K562 (cell line): Measurements from ENCODE around the gene GSTA3. TPM values are rescaled to one million over a fixed set of nuclear protein-coding genes. Genes with fewer than 3 reads are reported as not detected.
A peak's percentile ranks its signal among the peaks of the same experiment; 100 is the strongest.

Source experiments
- ATAC-seq: fragments of 200-7000 bp; cut with Tn5 transposase; 3 replicates; pipeline ENCODE4 v1.9.1; 2020; ENCODE audit warnings: moderate library complexity
- BruUV-seq: library from RNA; stranded (reverse); fragments of 400-500 nt; replicated peaks from 2 replicates; lab custom pipeline; 2021; lab: Mats Ljungman, UMichigan
- CTCF ChIA-PET: fragments of 300-600 bp; formaldehyde crosslinking; extraction: SDS; loops from one replicate; lab custom pipeline; 2021; ENCODE audit warnings: low intra/inter-chr PET ratio; lab: Yijun Ruan, JAX
- POLR2A ChIA-PET: fragments of 300-600, 350-650 bp; sonication (Branson Sonifier 250); formaldehyde crosslinking; extraction: SDS; loops from one replicate; lab custom pipeline; 2021; ENCODE audit warnings: antibody characterized with exemption, inconsistent platforms; lab: Yijun Ruan, JAX
- DNase-seq, 4 experiments: peaks; one replicate each; pipeline versions ENCODE4 v3.0.0 to v3.0.0-alpha.2; 2011 to 2018; ENCODE audit warnings: low spot score in 3 of 4, mixed read lengths in 3 of 4; ENCODE audit errors: extremely low read depth in 1 of 4
- FAIRE-seq: peaks from 2 replicates; lab custom pipeline; 2011; peaks lifted over from hg19 to GRCh38; lab: Jason Lieb, UNC
- H2AFZ ChIP-seq: 2 replicates; pipeline ENCODE4 v1.6.0; 2011; ENCODE audit warnings: low read depth, low read length, control low read depth, inconsistent platforms
- H3K27ac ChIP-seq: fragments of 200-600 bp; 3 replicates; pipeline ENCODE4 v1.8.0; 2011; ENCODE audit warnings: low read depth, mild to moderate bottlenecking, control low read depth, inconsistent platforms, low read length, moderate library complexity, mixed read lengths; ENCODE audit errors: extremely low read depth
- H3K27me3 ChIP-seq, 2 experiments: fragments of 300-600 bp in 1 of 2; 2 replicates in 1 of 2; 3 replicates in 1 of 2; pipeline versions ENCODE4 v1.6.0 to v1.8.0; 2011; ENCODE audit warnings: inconsistent platforms in 2 of 2, low read length in 2 of 2, mild to moderate bottlenecking in 1 of 2, mixed read lengths in 1 of 2, moderate library complexity in 1 of 2; ENCODE audit not compliant: control insufficient read depth in 2 of 2, insufficient read depth in 2 of 2
- H3K36me3 ChIP-seq: fragments of 300-600 bp; 3 replicates; pipeline ENCODE4 v1.8.0; 2011; ENCODE audit warnings: mild to moderate bottlenecking, low read length, inconsistent platforms; ENCODE audit not compliant: control insufficient read depth, insufficient read depth
- H3K4me1 ChIP-seq, 2 experiments: fragments of 200-600 bp in 1 of 2; replicated peaks in 1 of 2; 2 replicates in 1 of 2; 3 replicates in 1 of 2; pipeline versions ENCODE4 v1.5.1 to v1.8.0; 2011; ENCODE audit warnings: inconsistent platforms in 2 of 2, low read length in 2 of 2, mild to moderate bottlenecking in 1 of 2, mixed read lengths in 1 of 2, moderate library complexity in 1 of 2; ENCODE audit not compliant: control insufficient read depth in 2 of 2, insufficient read depth in 2 of 2
- H3K4me2 ChIP-seq: 2 replicates; pipeline ENCODE4 v1.6.1; 2011; ENCODE audit warnings: low read length, control low read depth, inconsistent platforms, mixed read lengths; ENCODE audit not compliant: insufficient read depth
- H3K4me3 ChIP-seq: fragments of 200-600 bp; sonication (generic), shearing (Covaris generic); 2 replicates; pipeline ENCODE4 v1.5.1; 2016; ENCODE audit warnings: control low read depth, inconsistent platforms
- H3K79me2 ChIP-seq: fragments of 200-600 bp; 3 replicates; pipeline ENCODE4 v1.8.0; 2011; ENCODE audit warnings: low read length, inconsistent platforms; ENCODE audit not compliant: control insufficient read depth, insufficient read depth
- H3K9ac ChIP-seq, 2 experiments: 2 replicates each; pipeline versions ENCODE4 v1.6.0 to v1.6.1; 2011; ENCODE audit warnings: low read depth in 2 of 2, low read length in 2 of 2, control low read depth in 1 of 2, inconsistent platforms in 1 of 2, mild to moderate bottlenecking in 1 of 2, mixed read lengths in 1 of 2; ENCODE audit not compliant: insufficient read depth in 1 of 2
- H3K9me1 ChIP-seq: one replicate; pipeline ENCODE4 v1.6.0; 2011; ENCODE audit warnings: inconsistent platforms, mild to moderate bottlenecking, low read length, moderate library complexity; ENCODE audit not compliant: control insufficient read depth, insufficient read depth
- H3K9me3 ChIP-seq: replicated peaks from 2 replicates; pipeline ENCODE4 v1.5.1; 2011; ENCODE audit warnings: low read depth, low read length, inconsistent platforms; ENCODE audit not compliant: control insufficient read depth, insufficient read depth
- H4K20me1 ChIP-seq: replicated peaks from 2 replicates; pipeline ENCODE4 v1.6.1; 2011; ENCODE audit warnings: low read length, inconsistent platforms, mixed read lengths; ENCODE audit not compliant: control insufficient read depth, insufficient read depth
- CBX5 ChIP-seq: IDR thresholded peaks from 2 replicates; pipeline ENCODE4 v1.6.1; 2014; ENCODE audit warnings: low read depth, borderline replicate concordance
- CUX1 ChIP-seq: fragments of 200-800 bp; sonication (Bioruptor generic); IDR thresholded peaks from 2 replicates; pipeline ENCODE4 v1.6.1; 2016; ENCODE audit warnings: missing genetic modification characterization, missing compliant biosample characterization
- EP300 ChIP-seq: IDR thresholded peaks from 2 replicates; pipeline ENCODE4 v1.6.1; 2012; ENCODE audit warnings: low read length, improper control_type of control experiment
- GATA2 ChIP-seq: sonication (generic); formaldehyde crosslinking; IDR thresholded peaks from 2 replicates; pipeline ENCODE4 v1.4.0; 2020; ENCODE audit warnings: mild to moderate bottlenecking, missing genetic modification reagents
- HDAC2 ChIP-seq: fragments of 450-650 bp; IDR thresholded peaks from 2 replicates; pipeline ENCODE4 v1.6.1; 2016; ENCODE audit warnings: mild to moderate bottlenecking
- KDM1A ChIP-seq, 2 experiments: fragments of 450-650 bp; IDR thresholded peaks; 2 replicates each; pipeline ENCODE4 v1.6.1; 2016; ENCODE audit warnings: mild to moderate bottlenecking in 2 of 2
- KLF16 ChIP-seq: IDR thresholded peaks from 2 replicates; pipeline ENCODE4 v1.6.1; 2016; ENCODE audit warnings: antibody characterized with exemption
- NCOR1 ChIP-seq: fragments of 450-650 bp; IDR thresholded peaks from 2 replicates; pipeline ENCODE4 v1.6.1; 2016; ENCODE audit warnings: mild to moderate bottlenecking, moderate library complexity
- RBM17 ChIP-seq: fragments of 200-400 bp; formaldehyde crosslinking; IDR thresholded peaks from 2 replicates; pipeline ENCODE4 v1.6.1; 2017; ENCODE audit warnings: low read depth, mild to moderate bottlenecking, low read length, borderline replicate concordance
- RREB1 ChIP-seq: fragments of 250-450 bp; sonication (Bioruptor Pico); IDR thresholded peaks from 2 replicates; pipeline ENCODE4 v1.4.0; 2020
- TAL1 ChIP-seq: fragments of 450-650 bp; IDR thresholded peaks from 2 replicates; pipeline ENCODE4 v1.6.1; 2016; ENCODE audit warnings: mild to moderate bottlenecking
- TCF3 ChIP-seq: sonication (generic); formaldehyde crosslinking; IDR thresholded peaks from 2 replicates; pipeline ENCODE4 v1.4.0; 2020; ENCODE audit warnings: mild to moderate bottlenecking, missing genetic modification reagents
- TEAD4 ChIP-seq, 2 experiments: sonication (generic) in 1 of 2; formaldehyde crosslinking in 1 of 2; IDR thresholded peaks; 2 replicates each; pipeline versions ENCODE4 v1.6.1 to v1.8.0; 2012 to 2022; ENCODE audit warnings: borderline replicate concordance in 1 of 2, inconsistent platforms in 1 of 2, low read length in 1 of 2, mild to moderate bottlenecking in 1 of 2, missing genetic modification reagents in 1 of 2
- WGBS: fragments of 100-300 bp; shearing (Covaris generic); methylation state at CpG from one replicate; pipeline ENCODE4 v1.1.6; 2016; ENCODE audit warnings: low coverage, mixed read lengths; ENCODE audit not compliant: insufficient coverage; ENCODE audit errors: missing lambda C conversion rate; 5-methylcytosine and 5-hydroxymethylcytosine counted together
- in situ Hi-C: fragments of 300-500 bp; cut with MboI; formaldehyde crosslinking; loops from 4 replicates; pipeline ENCODE4 v1.15.0; 2018; ENCODE audit warnings: inconsistent platforms, mixed read lengths
- intact Hi-C: fragments of 100-400 bp; cut with micrococcal nuclease; formaldehyde crosslinking; loops from 2 replicates; pipeline ENCODE4 v1.14.2; 2022
- polyA plus RNA-seq, 8 experiments: library from polyadenylated mRNA; depleted of rRNA in 4 of 8; stranded (reverse) in 5 of 8; unstranded in 3 of 8; fragments of >200 nt; fragmentation: Nextera tagmentation in 2 of 8; fragmentation: Illumina TruSeq in 1 of 8; extraction: Ambion mirVana in 2 of 8; extraction: Trizol in 1 of 8; gene quantifications; 2 replicates each; pipeline versions ENCODE4 v1.2.1 to v1.2.3, GENCODE V29; 2011 to 2014; ENCODE audit warnings: inconsistent platforms in 1 of 8, missing spikeins in 1 of 8
- total RNA-seq, 7 experiments: library from RNA; depleted of rRNA in 6 of 7; stranded (reverse); fragments of >200 nt in 6 of 7; fragmentation: Illumina TruSeq in 2 of 7; extraction: Trizol in 2 of 7; gene quantifications; 2 replicates each; pipeline versions ENCODE4 v1.2.1 to v1.2.3, GENCODE V29; 2011 to 2021; ENCODE audit warnings: low replicate concordance in 1 of 7

GSTA3 gene
- total and polyA plus RNA-seq, 9 of the 15 experiments (the other 6 are each of a cell fraction or from before 2014, with no cell fraction given) = not detected

GRCh38 chr6:52946306-52946705 is 36.8 kb upstream of the GSTA3 start:
- no TSS peak for BruUV-seq
- H3K4me1 ChIP-seq = no peaks in the 10 kb centered on the region
- FAIRE-seq (no peak), ATAC-seq (no peak), DNase-seq (peak in 1 of 4 experiments; percentile 16)
- CTCF ChIA-PET = no interaction called here
- no peaks in the 10 kb centered on the region for H4K20me1 ChIP-seq
- H3K4me2 ChIP-seq = no peak overlapping the region
- no peak overlapping the region for H3K9ac ChIP-seq
- H3K27me3 ChIP-seq = peaks cover 3 to 6% of the 10 kb centered on the region in 2 experiments; a peak in 2 of 5 replicates
- no peak overlapping the region for H3K4me3 ChIP-seq
- intact Hi-C loops (no loop called here), in situ Hi-C loops (no loop called here)
- H3K9me3 ChIP-seq = no peaks in the 10 kb centered on the region
- 1% methylated on average over 5 of the region's 5 CpGs for WGBS
- POLR2A ChIA-PET = interaction anchor here (0.8 kb wide), 2 partner anchors 8 to 13 kb away, joined by 3 read pairs; no protein-coding TSS in a partner anchor
- no peaks in the 10 kb centered on the region for H3K9me1 ChIP-seq
- H2AFZ ChIP-seq = no peak overlapping the region
- no peak overlapping the region for H3K27ac ChIP-seq
- H3K36me3 ChIP-seq = no peaks in the 10 kb centered on the region
- no peaks in the 10 kb centered on the region for H3K79me2 ChIP-seq
- TF ChIP-seq TAL1 (peak; percentile 51; the same call in 1 of the 2 replicates), CUX1 (CRISPR knock-in tag) (no peak), RBM17 (no peak), KDM1A (IDR thresholded peaks at IDR 0.05) (peak; percentile 71 to 77), RREB1 (no peak), TEAD4 (IDR thresholded peaks at IDR 0.05; ENCODE audit: low read length) (peak; percentile 47; the same call in 1 of the 2 replicates), TEAD4 (CRISPR knock-in tag; IDR thresholded peaks at IDR 0.05; ENCODE audit: borderline replicate concordance) (no peak), CBX5 (no peak), TCF3 (0 out of 2 replicates have a peak, but pooled peaks have one; percentile 34), HDAC2 (0 out of 2 replicates have a peak, but pooled peaks have one; percentile 49), GATA2 (0 out of 2 replicates have a peak, but pooled peaks have one; percentile 20), EP300 (no peak), KLF16 (peak; percentile 29; the same call in 1 of the 2 replicates), NCOR1 (peak; percentile 44; the same call in 1 of the 2 replicates)
